NCI-H187 treated with DMSO at 0.1 percent for 48 hours (cell line): ENCODE results near the gene KIF25.

Experiments
- DNase-seq: peaks from one replicate; lab custom pipeline; 2025; lab: John Stamatoyannopoulos, UW

Gene KIF25

DNA sequence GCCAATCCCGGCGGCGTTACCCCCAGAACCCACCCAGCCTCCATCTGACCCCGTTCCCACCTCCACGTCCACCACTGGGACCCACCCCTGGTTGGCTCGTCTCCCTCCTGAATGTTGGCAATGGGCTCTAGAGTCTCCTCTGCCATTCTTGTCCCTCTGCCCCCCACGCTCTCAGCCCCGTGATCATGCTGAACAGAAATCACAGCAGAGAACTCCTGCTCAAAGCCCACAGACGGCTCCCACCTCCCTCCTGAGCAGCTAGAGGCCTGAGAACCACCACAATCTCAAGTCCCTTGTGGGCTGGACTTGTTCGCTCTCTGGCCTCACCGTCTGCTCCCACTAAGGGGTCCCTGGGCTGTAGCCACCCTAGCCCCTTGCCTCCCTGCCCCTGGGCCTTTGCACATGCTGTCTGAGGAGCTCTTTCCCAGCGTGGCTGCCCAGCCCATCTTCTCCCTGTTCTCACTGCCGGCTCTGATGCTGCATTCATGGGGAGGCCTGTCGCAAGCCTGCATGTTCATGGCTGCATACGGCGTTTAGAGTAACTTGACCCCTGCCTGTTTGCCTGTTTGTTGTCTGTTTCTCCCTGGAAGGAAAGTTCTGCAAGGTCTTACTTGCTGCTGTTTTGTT lies 92.7 kb downstream of the KIF25 start:
- no peak for DNase-seq

DNA sequence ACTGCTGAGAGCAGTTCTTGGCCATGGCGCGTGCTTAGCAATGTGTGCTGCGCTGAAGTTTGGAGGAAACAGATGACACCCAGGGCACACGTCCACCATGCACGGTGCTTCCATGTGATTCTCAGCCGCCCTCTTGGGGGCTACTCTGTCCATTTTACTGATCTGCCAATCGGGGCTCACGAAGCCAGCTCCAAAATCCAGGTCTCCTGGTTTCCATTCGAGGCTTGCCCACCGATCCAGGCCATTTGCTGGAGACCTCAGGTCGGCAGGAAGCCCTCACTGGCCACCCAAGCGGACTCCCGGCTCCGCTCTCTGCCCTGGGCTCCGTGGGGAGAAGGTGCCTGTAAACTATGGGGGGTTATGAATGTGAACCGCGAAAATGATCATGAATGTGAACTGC lies 93.2 kb downstream of the KIF25 start:
- no peak for DNase-seq

DNA sequence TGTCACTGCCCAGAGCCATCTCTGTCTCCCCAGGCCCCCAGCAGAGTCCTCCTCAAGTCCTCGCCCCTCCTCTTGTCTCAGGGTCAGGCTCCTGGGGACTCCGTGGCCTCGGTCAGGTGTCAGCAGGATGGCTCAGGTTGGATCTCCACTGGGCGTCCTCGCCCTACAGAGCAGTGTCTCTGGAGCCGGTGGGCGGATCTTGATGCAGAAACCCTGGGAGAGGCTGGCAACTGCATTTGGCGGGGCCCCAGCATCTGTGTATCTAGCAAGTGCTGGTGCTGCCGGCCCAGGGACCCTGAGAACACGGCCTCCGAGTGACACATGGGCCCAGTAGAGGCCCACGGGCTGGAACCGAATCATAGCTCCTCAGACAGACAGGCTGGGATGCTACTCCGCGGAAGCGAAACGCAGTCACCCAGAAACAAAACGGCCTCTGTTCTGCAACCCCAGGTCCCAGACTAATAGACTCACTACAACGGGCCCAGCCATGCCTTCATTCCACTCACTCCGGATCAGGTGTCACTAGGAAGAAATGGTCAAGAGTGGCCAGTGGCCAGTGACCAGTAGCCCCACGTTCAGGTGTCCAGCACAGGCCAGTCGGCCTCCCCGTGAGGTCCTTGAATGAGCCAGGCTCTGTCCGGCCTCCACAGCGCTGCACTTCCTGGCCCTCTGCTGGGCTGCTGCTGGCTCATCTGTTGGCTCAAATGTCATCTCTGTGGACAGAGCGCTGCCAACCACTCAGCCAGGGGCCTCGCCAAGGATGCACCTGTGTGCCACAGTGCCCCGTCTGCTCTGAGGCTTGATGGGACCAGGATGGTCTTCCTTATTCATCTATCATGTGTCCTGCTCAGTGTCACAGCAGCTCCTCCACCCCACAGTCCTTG lies 94.2 kb downstream of the KIF25 start:
- no peak for DNase-seq

DNA sequence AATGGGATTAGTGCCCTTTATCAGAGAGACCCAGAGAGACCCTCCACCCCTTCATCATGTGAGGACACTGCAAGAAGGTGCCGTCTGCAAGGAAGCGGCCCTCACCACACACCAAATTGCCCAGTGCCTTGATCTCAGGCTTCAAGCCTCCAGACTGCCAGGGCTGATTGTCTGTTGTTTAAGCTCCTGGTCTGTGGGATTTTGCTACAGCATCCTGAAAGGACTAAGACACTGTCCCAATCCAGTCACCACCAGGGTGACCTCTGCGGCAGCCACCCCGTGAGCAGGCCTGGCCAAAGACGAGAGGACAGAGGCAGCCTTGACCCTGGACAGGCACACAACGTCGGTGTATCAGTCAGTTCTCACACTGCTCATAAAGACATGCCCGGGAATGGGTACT lies 95.1 kb downstream of the KIF25 start:
- no peak for DNase-seq

DNA sequence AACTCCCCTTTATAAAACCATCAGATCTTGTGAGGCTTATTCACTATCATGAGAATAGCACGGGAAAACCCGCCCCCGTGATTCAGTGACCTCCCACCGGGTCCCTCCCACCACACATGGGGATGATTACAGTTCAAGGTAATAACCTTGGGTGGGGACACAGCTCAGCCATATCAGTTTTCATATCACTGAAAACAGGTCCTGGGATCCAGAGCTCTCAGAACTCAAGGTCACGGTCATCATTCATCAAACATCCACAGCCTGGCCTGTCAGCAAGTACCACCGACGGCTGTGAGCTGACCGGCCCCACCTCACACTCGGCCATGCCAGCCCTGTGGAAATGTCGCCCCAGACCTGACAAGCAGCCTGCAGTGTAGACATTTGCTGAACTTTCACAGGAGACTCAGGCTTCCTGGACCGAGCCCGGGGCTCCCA lies 95.6 kb downstream of the KIF25 start:
- DNase-seq: no peak

DNA sequence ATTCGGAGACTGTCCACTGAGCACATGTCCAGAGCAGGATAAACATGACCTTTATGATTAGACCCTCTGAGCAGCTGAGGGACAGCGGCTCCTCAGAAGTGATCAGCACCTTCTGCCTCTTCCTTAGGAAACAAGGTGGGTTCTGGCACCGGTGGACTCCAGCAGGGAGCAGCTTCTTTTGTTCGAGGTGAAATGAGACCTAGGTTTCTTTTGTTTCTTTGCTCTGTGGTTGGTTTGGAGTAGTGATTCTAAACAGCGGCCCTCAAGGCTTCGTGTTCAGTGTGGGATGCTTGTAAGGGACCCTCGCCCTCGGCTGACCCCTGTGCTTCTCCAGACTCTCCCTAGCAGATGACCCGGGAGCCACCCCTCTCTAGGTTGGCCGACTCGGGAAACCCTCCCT lies 96.2 kb downstream of the KIF25 start:
- no peak for DNase-seq
